Gastrocnemius medialis (tissue), 4 donors: ENCODE measurements around the gene ATPAF1.
"Not testable (repeated sequence)": the region's sequence is repeated elsewhere in the genome, so short reads cannot be mapped to it uniquely, and the experiment has no call there.

Experiments used
- POLR2A ChIP-seq, 2 donors: fragments of 450-650 bp; IDR thresholded peaks; one replicate each; pipeline ENCODE4 v1.6.1; 2017; ENCODE audit warnings: antibody characterized with exemption in 2 of 2, mild to moderate bottlenecking in 2 of 2, moderate library complexity in 2 of 2
- TF ChIP-seq, protein P1 (sequence below), 5 experiments: fragments of 450-650 bp in 3 of 5; fragments of 200-600 bp in 2 of 5; sonication (generic) in 2 of 5; IDR thresholded peaks in 4 of 5; conservative IDR thresholded peaks in 1 of 5; 1 replicate in 4 of 5; 2 replicates in 1 of 5; pipeline ENCODE4 v1.5.1; 2016 to 2019; ENCODE audit warnings: antibody characterized with exemption in 5 of 5, mild to moderate bottlenecking in 3 of 5, moderate library complexity in 3 of 5

GRCh38 chr1:46651152-46651551, 17.0 kb downstream of the ATPAF1 start:
- TF ChIP-seq, protein P1, sequence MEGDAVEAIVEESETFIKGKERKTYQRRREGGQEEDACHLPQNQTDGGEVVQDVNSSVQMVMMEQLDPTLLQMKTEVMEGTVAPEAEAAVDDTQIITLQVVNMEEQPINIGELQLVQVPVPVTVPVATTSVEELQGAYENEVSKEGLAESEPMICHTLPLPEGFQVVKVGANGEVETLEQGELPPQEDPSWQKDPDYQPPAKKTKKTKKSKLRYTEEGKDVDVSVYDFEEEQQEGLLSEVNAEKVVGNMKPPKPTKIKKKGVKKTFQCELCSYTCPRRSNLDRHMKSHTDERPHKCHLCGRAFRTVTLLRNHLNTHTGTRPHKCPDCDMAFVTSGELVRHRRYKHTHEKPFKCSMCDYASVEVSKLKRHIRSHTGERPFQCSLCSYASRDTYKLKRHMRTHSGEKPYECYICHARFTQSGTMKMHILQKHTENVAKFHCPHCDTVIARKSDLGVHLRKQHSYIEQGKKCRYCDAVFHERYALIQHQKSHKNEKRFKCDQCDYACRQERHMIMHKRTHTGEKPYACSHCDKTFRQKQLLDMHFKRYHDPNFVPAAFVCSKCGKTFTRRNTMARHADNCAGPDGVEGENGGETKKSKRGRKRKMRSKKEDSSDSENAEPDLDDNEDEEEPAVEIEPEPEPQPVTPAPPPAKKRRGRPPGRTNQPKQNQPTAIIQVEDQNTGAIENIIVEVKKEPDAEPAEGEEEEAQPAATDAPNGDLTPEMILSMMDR (IDR thresholded peaks at IDR 0.05 in 4 of 5, conservative IDR thresholded peaks at IDR 0.05 in 1 of 5): not testable (repeated sequence)
- not testable (repeated sequence) for TF ChIP-seq POLR2A (IDR thresholded peaks at IDR 0.05)
